Breast epithelium (tissue), 3 donors: ENCODE results near the gene SFXN1.

Experiments
- CTCF ChIP-seq, 3 donors: fragments of 450-650 bp; IDR thresholded peaks; one replicate each; pipeline ENCODE4 v1.5.1; 2016 to 2017; ENCODE audit warnings: antibody characterized with exemption in 3 of 3, mild to moderate bottlenecking in 3 of 3, moderate library complexity in 3 of 3
- POLR2A ChIP-seq: fragments of 450-650 bp; IDR thresholded peaks from one replicate; pipeline ENCODE4 v1.6.1; 2016; ENCODE audit warnings: antibody characterized with exemption, mild to moderate bottlenecking, moderate library complexity
- POLR2AphosphoS5 ChIP-seq, 3 donors: sonication (generic); formaldehyde crosslinking; IDR thresholded peaks; one replicate each; pipeline ENCODE4 v1.6.1; 2017; ENCODE audit warnings: antibody characterized with exemption in 3 of 3

- TF ChIP-seq CTCF (IDR thresholded peaks at IDR 0.05), result no peak
- no peak for TF ChIP-seq POLR2A
- no peak for TF ChIP-seq POLR2AphosphoS5 (IDR thresholded peaks at IDR 0.05)
Observed at GRCh38 chr5:175478008-175478383, 364 bp upstream of the SFXN1 start.
